K562 (cell line): ENCODE measurements around the gene HEPACAM. TPM values are rescaled to one million over a fixed set of nuclear protein-coding genes. Genes with fewer than 3 reads are reported as not detected.
A peak's percentile ranks its signal among the peaks of the same experiment; 100 is the strongest.

Experiments used
- CEBPB ChIP-seq: fragments of 450-650 bp; IDR thresholded peaks from 2 replicates; pipeline ENCODE4 v1.6.1; 2016; ENCODE audit warnings: missing genetic modification characterization, missing compliant biosample characterization
- CEBPG ChIP-seq, 3 experiments: fragments of 200-800 bp in 1 of 3; sonication (Bioruptor generic) in 1 of 3; sonication (generic) in 1 of 3; formaldehyde crosslinking in 1 of 3; IDR thresholded peaks in 2 of 3; conservative IDR thresholded peaks in 1 of 3; 2 replicates each; pipeline versions ENCODE4 v1.6.1 to v1.8.0; 2016 to 2022; ENCODE audit warnings: missing compliant biosample characterization in 2 of 3, missing genetic modification characterization in 2 of 3, mild to moderate bottlenecking in 1 of 3, missing genetic modification reagents in 1 of 3
- EP400 ChIP-seq: fragments of 450-650 bp; IDR thresholded peaks from 2 replicates; pipeline ENCODE4 v1.6.1; 2017; ENCODE audit warnings: antibody characterized with exemption, mild to moderate bottlenecking, moderate library complexity
- FOSL1 ChIP-seq: fragments of 200-800 bp; sonication (Bioruptor generic); conservative IDR thresholded peaks from 2 replicates; pipeline ENCODE4 v1.6.1; 2016; ENCODE audit warnings: missing genetic modification characterization, missing compliant biosample characterization
- HLTF ChIP-seq: fragments of 450-650 bp; IDR thresholded peaks from 2 replicates; pipeline ENCODE4 v1.6.1; 2016
- MCM7 ChIP-seq, 2 experiments: fragments of 450-650 bp; IDR thresholded peaks; 2 replicates each; pipeline ENCODE4 v1.6.1; 2016 to 2018
- MXI1 ChIP-seq: IDR thresholded peaks from 2 replicates; pipeline ENCODE4 v1.6.1; 2011; ENCODE audit warnings: low read depth, mild to moderate bottlenecking, improper control_type of control experiment, low read length
- MYBL2 ChIP-seq, 2 experiments: fragments of 450-650 bp in 1 of 2; sonication (generic) in 1 of 2; formaldehyde crosslinking in 1 of 2; IDR thresholded peaks; 2 replicates each; pipeline versions ENCODE4 v1.6.1 to v1.8.1; 2017 to 2022; ENCODE audit warnings: borderline replicate concordance in 1 of 2, inconsistent platforms in 1 of 2, low read depth in 1 of 2, mild to moderate bottlenecking in 1 of 2, missing genetic modification reagents in 1 of 2, moderate library complexity in 1 of 2
- NR2C1 ChIP-seq, 2 experiments: fragments of 450-650 bp; IDR thresholded peaks; 2 replicates each; pipeline ENCODE4 v1.6.1; 2017; ENCODE audit warnings: mild to moderate bottlenecking in 2 of 2, antibody characterized with exemption in 1 of 2, inconsistent platforms in 1 of 2, missing compliant biosample characterization in 1 of 2, missing genetic modification characterization in 1 of 2
- SMAD4 ChIP-seq: fragments of 250-450 bp; sonication (Bioruptor Pico); conservative IDR thresholded peaks from 2 replicates; pipeline ENCODE4 v1.8.0; 2021; ENCODE audit warnings: inconsistent platforms, mild to moderate bottlenecking, moderate library complexity
- SMC3 ChIP-seq: conservative IDR thresholded peaks from 2 replicates; pipeline ENCODE4 v1.6.1; 2011; ENCODE audit warnings: low read depth, low read length, improper control_type of control experiment; ENCODE audit not compliant: insufficient read depth
- SPI1 ChIP-seq: IDR thresholded peaks from 2 replicates; pipeline ENCODE4 v1.6.1; 2011; ENCODE audit warnings: low read depth, low read length, control low read depth, borderline replicate concordance
- TCF3 ChIP-seq: sonication (generic); formaldehyde crosslinking; IDR thresholded peaks from 2 replicates; pipeline ENCODE4 v1.4.0; 2020; ENCODE audit warnings: mild to moderate bottlenecking, missing genetic modification reagents
- TCF7 ChIP-seq: sonication (generic); IDR thresholded peaks from 2 replicates; pipeline ENCODE4 v1.6.1; 2016; ENCODE audit warnings: antibody characterized with exemption, borderline replicate concordance
- WHSC1 ChIP-seq: IDR thresholded peaks from one replicate; pipeline ENCODE4 v1.6.1; 2012; ENCODE audit warnings: low read length, control low read depth, inconsistent platforms
- XRCC3 ChIP-seq: fragments of 450-650 bp; IDR thresholded peaks from 2 replicates; pipeline ENCODE4 v1.6.1; 2017; ENCODE audit warnings: mild to moderate bottlenecking, moderate library complexity
- ZKSCAN8 ChIP-seq: fragments of 200-800 bp; sonication (Bioruptor generic); IDR thresholded peaks from 2 replicates; pipeline ENCODE4 v1.6.1; 2016; ENCODE audit warnings: missing genetic modification characterization, missing compliant biosample characterization
- ZNF23 ChIP-seq: fragments of 250-450 bp; sonication (Bioruptor Pico); IDR thresholded peaks from 2 replicates; pipeline ENCODE4 v1.4.0; 2020; ENCODE audit warnings: mild to moderate bottlenecking
- ZNF239 ChIP-seq: fragments of 250-450 bp; sonication (Bioruptor Pico); IDR thresholded peaks from 2 replicates; pipeline ENCODE4 v1.4.0; 2020; ENCODE audit warnings: mild to moderate bottlenecking
- ZNF431 ChIP-seq: sonication (generic); formaldehyde crosslinking; IDR thresholded peaks from 2 replicates; pipeline ENCODE4 v1.8.0; 2022; ENCODE audit warnings: mild to moderate bottlenecking, missing genetic modification reagents
- ZNF668 ChIP-seq: fragments of 250-450 bp; sonication (Bioruptor Pico); IDR thresholded peaks from 2 replicates; pipeline ENCODE4 v1.8.0; 2022; ENCODE audit warnings: mild to moderate bottlenecking, inconsistent platforms
- polyA plus RNA-seq, 8 experiments: library from polyadenylated mRNA; depleted of rRNA in 4 of 8; stranded (reverse) in 5 of 8; unstranded in 3 of 8; fragments of >200 nt; fragmentation: Nextera tagmentation in 2 of 8; fragmentation: Illumina TruSeq in 1 of 8; extraction: Ambion mirVana in 2 of 8; extraction: Trizol in 1 of 8; gene quantifications; 2 replicates each; pipeline versions ENCODE4 v1.2.1 to v1.2.3, GENCODE V29; 2011 to 2014; ENCODE audit warnings: inconsistent platforms in 1 of 8, missing spikeins in 1 of 8
- total RNA-seq, 7 experiments: library from RNA; depleted of rRNA in 6 of 7; stranded (reverse); fragments of >200 nt in 6 of 7; fragmentation: Illumina TruSeq in 2 of 7; extraction: Trizol in 2 of 7; gene quantifications; 2 replicates each; pipeline versions ENCODE4 v1.2.1 to v1.2.3, GENCODE V29; 2011 to 2021; ENCODE audit warnings: low replicate concordance in 1 of 7
- TF ChIP-seq, protein P1 (sequence below): fragments of 200-800 bp; sonication (Bioruptor generic); IDR thresholded peaks from 2 replicates; pipeline ENCODE4 v1.6.1; 2017; ENCODE audit warnings: missing genetic modification characterization, missing compliant biosample characterization
- TF ChIP-seq, protein P2 (sequence below): sonication (generic); formaldehyde crosslinking; IDR thresholded peaks from 2 replicates; pipeline ENCODE4 v1.8.1; 2023; ENCODE audit warnings: mild to moderate bottlenecking, missing genetic modification reagents
- TF ChIP-seq, protein P3 (sequence below): fragments of 250-450 bp; sonication (Bioruptor Pico); IDR thresholded peaks from 2 replicates; pipeline ENCODE4 v1.8.0; 2022; ENCODE audit warnings: moderate library complexity, mild to moderate bottlenecking, inconsistent platforms
- TF ChIP-seq, protein P4 (sequence below): fragments of 450-650 bp; formaldehyde crosslinking; IDR thresholded peaks from 2 replicates; pipeline ENCODE4 v1.4.0; 2020; ENCODE audit warnings: mild to moderate bottlenecking, mixed read lengths

HEPACAM gene
- total and polyA plus RNA-seq, 9 of the 15 experiments (the other 6 are each of a cell fraction or from before 2014, with no cell fraction given) = not detected

DNA sequence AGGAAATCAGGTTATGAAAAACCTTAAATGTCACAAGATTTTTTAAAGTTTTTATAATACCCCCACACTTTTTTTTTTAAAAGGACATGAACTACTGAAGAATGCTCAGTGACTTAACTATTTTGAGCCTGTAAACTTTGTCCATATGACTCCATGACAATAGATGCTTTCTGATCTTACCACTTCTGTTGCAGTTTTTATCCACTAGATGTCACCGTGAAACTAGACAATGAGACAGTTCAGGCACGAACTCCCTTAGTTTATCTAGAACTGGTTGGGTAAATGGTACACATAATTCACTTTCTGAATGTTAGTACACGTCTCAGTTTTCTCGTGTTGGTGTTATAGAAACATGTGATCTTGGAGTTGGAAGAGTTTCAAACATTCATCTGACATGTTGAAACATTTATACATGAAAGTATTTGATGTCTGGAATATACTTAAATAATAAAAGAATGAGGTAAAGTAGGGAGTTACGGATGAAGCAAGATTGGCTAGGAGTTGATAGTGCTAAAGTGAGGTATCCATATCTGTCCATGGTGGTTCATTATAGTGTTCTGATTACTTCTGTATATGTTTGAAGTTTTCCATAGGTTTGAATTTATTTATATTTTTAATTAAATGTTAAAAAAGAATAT lies 26.2 kb upstream of the HEPACAM start (continued):
- TF ChIP-seq ZNF431 (CRISPR knock-in tag) = no peak
- TF ChIP-seq CEBPB (tag) = no peak
- no peak for TF ChIP-seq SPI1
- TF ChIP-seq ZNF23 (CRISPR knock-in tag) = no peak
- TF ChIP-seq, protein P1, sequence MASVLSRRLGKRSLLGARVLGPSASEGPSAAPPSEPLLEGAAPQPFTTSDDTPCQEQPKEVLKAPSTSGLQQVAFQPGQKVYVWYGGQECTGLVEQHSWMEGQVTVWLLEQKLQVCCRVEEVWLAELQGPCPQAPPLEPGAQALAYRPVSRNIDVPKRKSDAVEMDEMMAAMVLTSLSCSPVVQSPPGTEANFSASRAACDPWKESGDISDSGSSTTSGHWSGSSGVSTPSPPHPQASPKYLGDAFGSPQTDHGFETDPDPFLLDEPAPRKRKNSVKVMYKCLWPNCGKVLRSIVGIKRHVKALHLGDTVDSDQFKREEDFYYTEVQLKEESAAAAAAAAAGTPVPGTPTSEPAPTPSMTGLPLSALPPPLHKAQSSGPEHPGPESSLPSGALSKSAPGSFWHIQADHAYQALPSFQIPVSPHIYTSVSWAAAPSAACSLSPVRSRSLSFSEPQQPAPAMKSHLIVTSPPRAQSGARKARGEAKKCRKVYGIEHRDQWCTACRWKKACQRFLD = no peak
- TF ChIP-seq TCF3 (CRISPR knock-in tag) = no peak
- TF ChIP-seq ZKSCAN8 (CRISPR knock-in tag) = no peak
- TF ChIP-seq, protein P2, sequence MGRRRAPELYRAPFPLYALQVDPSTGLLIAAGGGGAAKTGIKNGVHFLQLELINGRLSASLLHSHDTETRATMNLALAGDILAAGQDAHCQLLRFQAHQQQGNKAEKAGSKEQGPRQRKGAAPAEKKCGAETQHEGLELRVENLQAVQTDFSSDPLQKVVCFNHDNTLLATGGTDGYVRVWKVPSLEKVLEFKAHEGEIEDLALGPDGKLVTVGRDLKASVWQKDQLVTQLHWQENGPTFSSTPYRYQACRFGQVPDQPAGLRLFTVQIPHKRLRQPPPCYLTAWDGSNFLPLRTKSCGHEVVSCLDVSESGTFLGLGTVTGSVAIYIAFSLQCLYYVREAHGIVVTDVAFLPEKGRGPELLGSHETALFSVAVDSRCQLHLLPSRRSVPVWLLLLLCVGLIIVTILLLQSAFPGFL (CRISPR knock-in tag) = no peak
- TF ChIP-seq MXI1 = no peak
- no peak for TF ChIP-seq TCF7
- no peak for TF ChIP-seq EP400
- no peak for TF ChIP-seq MYBL2 (IDR thresholded peaks at IDR 0.05; ENCODE audit: low read depth)
- TF ChIP-seq MYBL2 (CRISPR knock-in tag; IDR thresholded peaks at IDR 0.05; ENCODE audit: borderline replicate concordance) = no peak
- TF ChIP-seq WHSC1 = no peak
- TF ChIP-seq SMAD4 (CRISPR knock-in tag) = no peak
- TF ChIP-seq, protein P3, sequence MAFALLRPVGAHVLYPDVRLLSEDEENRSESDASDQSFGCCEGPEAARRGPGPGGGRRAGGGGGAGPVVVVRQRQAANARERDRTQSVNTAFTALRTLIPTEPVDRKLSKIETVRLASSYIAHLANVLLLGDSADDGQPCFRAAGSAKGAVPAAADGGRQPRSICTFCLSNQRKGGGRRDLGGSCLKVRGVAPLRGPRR (CRISPR knock-in tag) = no peak
- no peak for TF ChIP-seq MCM7 (IDR thresholded peaks at IDR 0.05)
- no peak for TF ChIP-seq ZNF239
- TF ChIP-seq, protein P4, sequence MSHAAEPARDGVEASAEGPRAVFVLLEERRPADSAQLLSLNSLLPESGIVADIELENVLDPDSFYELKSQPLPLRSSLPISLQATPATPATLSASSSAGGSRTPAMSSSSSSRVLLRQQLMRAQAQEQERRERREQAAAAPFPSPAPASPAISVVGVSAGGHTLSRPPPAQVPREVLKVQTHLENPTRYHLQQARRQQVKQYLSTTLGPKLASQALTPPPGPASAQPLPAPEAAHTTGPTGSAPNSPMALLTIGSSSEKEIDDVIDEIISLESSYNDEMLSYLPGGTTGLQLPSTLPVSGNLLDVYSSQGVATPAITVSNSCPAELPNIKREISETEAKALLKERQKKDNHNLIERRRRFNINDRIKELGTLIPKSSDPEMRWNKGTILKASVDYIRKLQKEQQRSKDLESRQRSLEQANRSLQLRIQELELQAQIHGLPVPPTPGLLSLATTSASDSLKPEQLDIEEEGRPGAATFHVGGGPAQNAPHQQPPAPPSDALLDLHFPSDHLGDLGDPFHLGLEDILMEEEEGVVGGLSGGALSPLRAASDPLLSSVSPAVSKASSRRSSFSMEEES (CRISPR knock-in tag) = no peak
- peak; percentile 74 for TF ChIP-seq SMC3
- TF ChIP-seq XRCC3 = no peak
- TF ChIP-seq NR2C1 (IDR thresholded peaks at IDR 0.05) = no peak
- no peak for TF ChIP-seq NR2C1 (tag; IDR thresholded peaks at IDR 0.05)
- no peak for TF ChIP-seq ZNF668 (CRISPR knock-in tag)
- no peak for TF ChIP-seq FOSL1 (tag)
- TF ChIP-seq HLTF = no peak
- no peak for TF ChIP-seq CEBPG (CRISPR knock-in tag; IDR thresholded peaks at IDR 0.05)
- 0 out of 4 replicates have a peak, but pooled peaks of 1 of the 2 experiments have one; percentile 13 for TF ChIP-seq CEBPG (tag; conservative IDR thresholded peaks at IDR 0.05 in 1 of 2, IDR thresholded peaks at IDR 0.05 in 1 of 2)
